ENCODE results near the gene FHIT.
"Not testable (repeated sequence)": the region's sequence is repeated elsewhere in the genome, so short reads cannot be mapped to it uniquely, and the experiment has no call there.

FHIT gene

DNA sequence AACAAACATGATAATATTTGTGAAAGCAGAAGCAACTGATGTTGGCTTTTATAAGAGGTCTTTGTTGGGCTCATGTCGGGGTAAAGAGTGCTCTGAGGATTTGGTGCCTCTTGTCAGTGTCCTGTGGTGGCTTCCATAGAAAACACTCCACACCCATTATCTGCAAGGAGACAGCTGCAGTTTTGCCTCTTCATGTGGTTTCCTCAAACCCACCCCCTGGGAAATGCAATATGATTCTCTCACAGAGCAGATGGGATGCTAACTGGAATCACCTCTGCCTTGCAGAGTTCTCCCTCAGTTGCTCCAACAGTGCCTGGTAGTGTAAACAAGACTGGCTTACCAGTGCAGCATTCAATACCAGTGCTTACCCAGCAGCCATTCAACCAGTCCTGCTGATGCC is 1430.0 kb downstream of the FHIT start:
- DNase-seq (ENCODE audit: low read depth) = no peak

- peak; percentile 52 for DNase-seq (ENCODE audit: low read depth)
Measured at GRCh38 chr3:59820352-59820934, 1430.8 kb downstream of the FHIT start.

DNA sequence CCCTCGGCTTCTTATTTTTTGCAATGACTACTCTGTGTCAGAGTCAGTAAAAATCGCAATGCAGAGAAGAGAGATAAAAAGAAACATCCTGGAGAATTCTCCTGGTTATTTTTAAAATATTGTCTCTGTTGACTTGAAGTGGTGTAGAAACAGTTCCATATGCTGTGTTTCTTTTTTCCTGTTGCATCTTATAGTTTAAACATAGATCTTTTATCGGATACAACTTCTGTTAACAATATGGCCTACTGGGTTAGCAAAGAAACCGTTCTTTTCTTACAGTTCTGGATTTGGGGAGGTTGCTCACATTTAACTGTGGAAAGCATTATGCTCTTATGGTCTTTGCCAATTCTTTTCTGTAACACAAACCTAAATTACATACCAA is 1432.3 kb downstream of the FHIT start:
- no peak for DNase-seq (ENCODE audit: low read depth)

DNA sequence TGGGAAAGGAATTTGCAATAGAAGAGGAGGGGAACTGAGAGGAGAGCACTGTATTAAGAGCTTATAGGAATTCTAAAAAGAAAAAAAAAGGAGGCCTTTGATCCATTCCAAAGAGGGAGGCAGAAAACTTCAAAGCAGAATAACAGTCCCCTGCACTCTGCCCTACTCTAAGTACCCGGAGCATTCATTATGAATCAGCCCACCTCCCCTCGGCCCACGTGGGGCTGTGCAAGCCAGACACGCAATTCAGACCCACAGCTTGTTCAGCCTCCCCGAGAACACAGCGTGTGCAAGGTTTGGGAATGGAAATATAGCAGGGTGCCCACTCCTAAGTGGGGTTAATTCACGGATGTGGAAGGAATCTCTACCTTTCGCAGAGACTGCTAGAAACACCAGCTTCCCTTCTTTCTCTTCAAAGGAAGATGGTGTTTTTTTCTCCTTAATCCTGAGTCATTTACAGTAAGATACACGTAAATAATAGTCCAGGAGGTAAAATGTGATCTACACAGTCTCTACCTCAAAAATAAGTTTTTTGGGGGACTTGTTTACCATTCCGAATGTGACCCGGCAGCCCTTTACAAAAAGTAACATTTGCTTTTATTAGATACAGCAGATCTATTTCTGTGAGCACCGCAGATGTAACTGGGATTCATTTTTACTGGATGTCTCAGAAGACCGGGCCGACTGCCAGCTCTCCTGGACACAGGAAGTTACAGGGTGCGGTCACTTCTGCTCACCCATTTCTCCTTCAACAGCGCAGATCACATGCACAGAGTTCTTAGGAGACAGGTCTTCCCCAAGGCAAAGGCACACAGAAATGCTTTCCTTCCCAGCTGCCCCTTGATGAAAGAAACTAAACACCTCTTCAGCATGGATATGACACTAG is 1433.0 kb downstream of the FHIT start:
- DNase-seq (ENCODE audit: low read depth) = peak; percentile 98

GRCh38 chr3:59817511-59817910 is 1433.7 kb downstream of the FHIT start:
- no peak for DNase-seq (ENCODE audit: low read depth)

DNA sequence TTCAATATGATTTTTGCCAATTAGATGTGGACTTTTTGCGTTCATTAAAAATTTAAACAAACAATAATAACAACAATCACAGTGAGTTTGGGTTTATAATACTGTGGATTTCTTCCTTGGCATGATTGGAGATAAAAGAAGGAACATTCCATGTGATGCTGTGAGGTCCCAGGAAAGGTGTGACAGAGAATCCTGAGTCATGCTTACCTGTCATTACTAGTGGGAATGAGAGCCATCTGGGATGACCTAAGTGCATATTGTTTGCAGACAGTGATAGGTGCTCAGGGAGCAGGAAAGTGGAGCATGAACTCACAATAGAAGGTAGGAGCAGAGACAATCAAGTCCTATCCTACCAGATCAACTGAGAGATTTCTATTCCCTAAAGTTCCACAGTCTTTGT is 1434.9 kb downstream of the FHIT start:
- no peak for DNase-seq (ENCODE audit: low read depth)

DNA sequence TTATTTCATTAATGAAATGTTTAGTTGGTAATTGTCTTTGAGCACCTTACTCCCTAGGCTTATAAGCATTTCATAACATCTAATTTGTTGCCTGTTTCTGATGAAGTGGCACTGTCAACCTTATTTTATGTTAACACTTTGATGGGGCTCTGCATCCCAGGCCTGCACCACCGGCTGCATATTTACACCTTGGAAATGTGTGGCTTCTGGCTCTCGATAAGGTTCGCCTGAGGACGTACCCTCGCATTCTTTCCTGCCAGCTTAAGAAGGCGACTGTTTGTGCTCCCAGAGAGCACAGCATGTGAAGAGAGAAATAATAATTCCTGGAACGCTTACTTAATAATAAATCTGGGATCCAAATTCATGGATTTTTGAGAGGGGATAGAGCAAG is 1438.1 kb downstream of the FHIT start:
- DNase-seq (ENCODE audit: low read depth) = no peak

GRCh38 chr3:59812237-59813147 is 1438.8 kb downstream of the FHIT start:
- DNase-seq (ENCODE audit: low read depth) = peak; percentile 74

DNA sequence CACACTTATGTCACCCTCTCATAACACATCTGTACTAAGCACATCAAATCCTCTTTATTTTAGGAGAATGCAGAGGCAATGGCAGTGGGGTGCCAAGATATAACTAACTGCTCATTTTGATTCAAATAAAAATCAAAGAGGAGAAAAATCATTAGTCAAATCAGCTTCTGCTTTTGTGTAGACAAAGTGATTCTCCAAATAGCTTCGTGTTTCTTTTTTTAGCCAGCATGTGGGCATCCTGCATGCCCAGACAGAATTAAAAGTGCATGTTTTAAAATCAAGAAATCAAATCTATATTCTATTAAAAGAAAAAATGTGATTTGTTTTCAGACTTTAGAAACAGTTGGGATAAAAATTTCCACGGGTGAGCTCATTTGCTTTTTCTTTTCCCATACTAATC is 1440.1 kb downstream of the FHIT start:
- DNase-seq (ENCODE audit: low read depth) = no peak

- DNase-seq (ENCODE audit: low read depth) = no peak
Measured at GRCh38 chr3:59810606-59811005, 1440.6 kb downstream of the FHIT start.

- DNase-seq (ENCODE audit: low read depth) = peak; percentile 45
Measured at GRCh38 chr3:59809710-59810444, 1441.4 kb downstream of the FHIT start.

GRCh38 chr3:59809016-59809415 is 1442.2 kb downstream of the FHIT start:
- DNase-seq (ENCODE audit: low read depth) = peak; percentile 88

DNA sequence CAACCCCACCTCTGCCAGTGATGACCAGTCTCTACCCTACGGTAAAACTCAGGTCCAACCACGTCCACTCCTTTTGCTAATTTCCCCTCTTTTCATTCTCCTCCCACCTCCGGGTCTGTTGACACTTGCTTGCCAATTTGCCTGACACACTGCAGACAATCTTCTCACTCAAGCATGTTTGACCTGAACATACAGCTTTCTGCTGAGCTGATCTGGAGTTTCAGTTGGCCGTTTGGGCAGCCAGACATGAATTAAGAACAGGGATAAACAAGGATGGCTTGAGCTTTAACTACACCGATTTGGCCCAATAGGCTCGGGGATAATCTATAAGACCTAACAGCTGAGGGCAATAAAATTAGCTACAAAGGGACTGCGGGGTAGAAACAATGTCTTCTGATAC is 1442.8 kb downstream of the FHIT start:
- no peak for DNase-seq (ENCODE audit: low read depth)

- DNase-seq (ENCODE audit: low read depth) = no peak
Measured at GRCh38 chr3:59803268-59803667, 1448.0 kb downstream of the FHIT start.

DNA sequence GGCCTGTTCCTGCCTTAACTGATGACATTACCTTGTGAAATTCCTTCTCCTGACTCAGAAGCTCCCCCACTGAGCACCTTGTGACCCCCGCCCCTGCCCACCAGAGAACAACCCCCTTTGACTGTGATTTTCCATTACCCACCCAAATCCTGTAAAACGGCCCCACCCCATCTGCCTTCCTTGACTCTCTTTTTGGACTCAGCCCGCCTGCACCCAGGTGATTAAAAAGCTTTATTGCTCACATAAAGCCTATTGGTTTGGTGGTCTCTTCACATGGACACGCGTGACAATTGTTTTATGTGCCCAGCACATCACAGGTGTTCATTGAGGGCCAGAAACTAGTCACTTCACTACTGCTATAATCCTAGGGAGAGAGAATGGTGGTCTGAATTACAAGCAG is 1448.8 kb downstream of the FHIT start:
- not testable (repeated sequence) for DNase-seq (ENCODE audit: low read depth)

DNA sequence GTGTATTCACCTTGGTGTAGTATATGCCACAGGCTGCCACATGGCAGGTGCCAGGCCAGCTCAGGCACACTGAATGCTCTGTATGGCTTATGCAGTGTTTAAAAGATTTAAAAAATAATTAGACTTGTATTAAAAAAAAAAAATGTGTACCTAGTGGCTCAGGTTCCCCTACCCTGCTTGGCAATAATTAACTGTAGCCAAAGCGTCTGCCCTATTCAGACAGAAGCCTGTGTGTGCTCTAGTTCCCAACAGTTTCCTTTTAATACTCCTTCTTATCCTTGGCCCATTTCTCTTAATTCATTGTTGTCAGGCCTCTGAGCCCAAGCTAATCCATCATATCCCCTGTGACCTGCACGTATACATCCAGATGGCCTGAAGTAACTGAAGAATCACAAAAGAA is 1449.2 kb downstream of the FHIT start:
- DNase-seq (ENCODE audit: low read depth) = no peak

DNA sequence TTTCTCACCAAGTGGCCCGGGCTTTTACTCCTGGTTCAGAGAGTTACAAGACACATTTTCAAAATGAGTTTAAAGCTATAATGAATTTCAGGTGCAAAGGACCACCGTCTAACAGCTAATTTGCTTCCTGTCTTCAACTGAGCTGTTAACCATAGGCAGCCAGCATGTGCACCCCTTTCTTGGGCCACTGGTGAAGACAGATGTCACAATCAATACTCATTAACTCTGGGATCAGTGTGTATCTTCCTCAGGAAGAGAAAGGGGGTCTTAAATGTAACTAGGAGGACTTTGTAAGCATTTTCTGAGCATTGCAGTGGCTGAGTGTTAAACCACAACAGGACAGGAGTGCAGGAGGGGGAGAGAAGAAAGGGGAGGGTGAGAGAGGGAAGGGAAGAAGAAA is 1450.8 kb downstream of the FHIT start:
- DNase-seq (ENCODE audit: low read depth) = no peak

DNA sequence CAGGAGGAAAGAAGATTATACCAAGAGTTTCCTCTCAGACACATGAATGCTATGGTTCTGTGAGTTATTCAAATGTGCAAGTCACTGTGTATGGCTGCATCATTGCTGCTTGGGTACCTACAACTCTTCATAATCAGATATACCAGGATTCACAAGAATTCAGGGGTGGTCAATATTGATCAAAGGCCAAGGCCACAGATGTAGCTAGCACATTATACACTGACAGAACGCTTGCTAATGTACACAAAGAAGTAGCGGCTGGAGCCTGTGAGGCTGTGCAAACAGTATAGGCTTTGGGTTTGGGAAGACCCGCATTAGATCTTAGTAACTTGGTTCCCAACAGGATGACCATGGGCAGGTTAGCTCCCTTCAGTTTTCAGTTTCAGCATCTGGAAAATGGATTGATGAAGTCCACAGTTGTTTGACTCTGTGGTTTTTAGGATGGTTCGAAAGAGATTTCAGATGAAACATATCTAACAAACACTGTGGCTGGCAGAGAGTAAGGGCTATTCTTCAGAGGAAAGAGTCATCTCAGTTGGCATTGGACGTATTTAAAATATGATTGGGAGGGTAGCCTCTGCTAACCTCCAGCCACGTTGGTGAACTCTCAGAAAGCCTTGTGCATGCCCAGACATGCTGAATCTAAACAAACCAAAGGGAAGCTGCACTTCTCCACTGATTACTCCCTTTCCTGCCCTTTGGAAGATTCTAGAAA is 1452.7 kb downstream of the FHIT start:
- no peak for DNase-seq (ENCODE audit: low read depth)

DNA sequence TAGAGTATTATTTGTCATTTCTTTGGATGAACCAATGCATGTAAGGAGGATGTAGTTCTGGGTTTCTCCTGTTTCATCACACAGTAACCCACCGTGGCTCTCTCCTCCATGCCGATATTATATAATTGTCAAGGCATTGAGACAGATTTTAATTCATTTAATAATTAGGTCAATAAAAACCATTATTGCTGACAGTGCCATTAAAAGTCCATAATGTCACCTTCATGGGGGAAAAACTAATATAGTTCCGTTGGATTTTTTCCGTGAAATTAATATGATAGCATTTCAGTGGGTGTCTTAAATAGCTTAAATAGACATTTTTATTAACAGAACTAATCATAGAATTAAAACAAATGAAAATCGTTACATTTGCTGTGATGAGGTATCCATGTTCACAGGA is 1453.7 kb downstream of the FHIT start:
- no peak for DNase-seq (ENCODE audit: low read depth)

DNA sequence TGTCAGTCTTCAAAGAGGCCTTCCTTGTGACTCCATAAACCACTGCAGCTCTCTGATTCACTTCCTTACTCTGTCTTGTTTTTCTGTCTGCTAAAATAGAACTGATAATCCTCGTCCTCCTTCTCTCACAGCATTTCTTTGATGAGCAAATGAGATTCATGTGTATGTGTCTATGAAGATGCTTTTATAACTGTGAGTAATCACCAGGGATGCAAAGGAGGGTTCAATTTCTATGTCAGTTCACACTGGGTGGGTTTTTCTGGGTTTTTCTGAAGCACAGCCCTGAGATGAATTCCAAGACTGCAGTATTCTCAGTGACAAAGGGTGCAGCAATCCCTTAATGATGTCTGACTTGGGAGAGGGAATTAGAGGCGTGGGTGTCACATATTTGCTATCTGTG is 1454.8 kb downstream of the FHIT start:
- peak; percentile 31 for DNase-seq (ENCODE audit: low read depth)

DNA sequence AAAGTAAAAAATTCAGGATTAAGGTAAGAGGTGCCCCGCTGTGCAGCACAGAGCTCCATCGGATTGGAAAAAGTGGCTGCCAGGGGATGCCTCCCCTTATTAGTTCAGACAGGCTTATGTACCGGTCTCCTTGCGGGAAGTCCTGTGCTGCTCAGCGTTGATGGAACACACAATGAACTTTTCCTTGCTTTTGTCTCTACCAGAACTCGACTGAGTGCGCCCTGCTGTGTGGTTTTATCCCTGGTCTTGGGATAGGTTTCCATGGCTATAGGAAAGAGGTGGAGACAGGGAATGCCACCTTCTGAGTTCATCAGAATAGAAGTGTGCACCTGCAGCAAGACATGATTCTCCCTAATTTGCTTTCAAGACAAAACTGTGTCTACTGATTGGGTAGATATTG is 1455.5 kb downstream of the FHIT start:
- no peak for DNase-seq (ENCODE audit: low read depth)

All from EH (cell line).